IMR-90 (cell line): ENCODE measurements around the gene PTPRC. TPM values are rescaled to one million over a fixed set of nuclear protein-coding genes. Genes with fewer than 3 reads are reported as not detected.

Experiments
- ATAC-seq: fragments of 200-7000 bp; cut with Tn5 transposase; 2 replicates; pipeline ENCODE4 v1.9.1; 2020; ENCODE audit warnings: low read depth, mild to moderate bottlenecking, moderate library complexity
- BruUV-seq: library from RNA; stranded (reverse); fragments of 400-500 nt; replicated peaks from 2 replicates; lab custom pipeline; 2021; lab: Mats Ljungman, UMichigan
- CTCF ChIA-PET: fragments of 300-600 bp; formaldehyde crosslinking; extraction: SDS; loops from one replicate; lab custom pipeline; 2021; ENCODE audit warnings: antibody characterized with exemption; lab: Yijun Ruan, JAX
- POLR2A ChIA-PET: fragments of 300-600 bp; sonication (Branson Sonifier 250); formaldehyde crosslinking; loops from one replicate; lab custom pipeline; 2022; ENCODE audit warnings: antibody characterized with exemption; ENCODE audit not compliant: unreplicated experiment; lab: Charles Lee
- DNase-seq: peaks from one replicate; pipeline ENCODE4 v3.0.0; 2013
- H2AFZ ChIP-seq: replicated peaks from 2 replicates; pipeline ENCODE3; 2013; ENCODE audit warnings: low read length, mild to moderate bottlenecking; ENCODE audit not compliant: poor library complexity
- H2AK5ac ChIP-seq: 2 replicates; pipeline ENCODE4 v1.6.1; 2013; ENCODE audit warnings: low read depth, low read length, inconsistent platforms
- H2AK9ac ChIP-seq: replicated peaks from 2 replicates; pipeline ENCODE3; 2013; ENCODE audit warnings: mild to moderate bottlenecking, low read depth, low read length, moderate library complexity; ENCODE audit not compliant: poor library complexity
- H2BK120ac ChIP-seq: 2 replicates; pipeline ENCODE4 v1.6.1; 2013; ENCODE audit warnings: low read depth, low read length, inconsistent platforms
- H2BK15ac ChIP-seq: 3 replicates; pipeline ENCODE4 v1.6.1; 2013; ENCODE audit warnings: low read depth, low read length, inconsistent platforms
- H2BK20ac ChIP-seq: 2 replicates; pipeline ENCODE4 v1.6.1; 2013; ENCODE audit warnings: low read depth, mild to moderate bottlenecking, inconsistent platforms, low read length, moderate library complexity
- H2BK5ac ChIP-seq: 2 replicates; pipeline ENCODE4 v1.6.1; 2013; ENCODE audit warnings: mild to moderate bottlenecking, low read depth, low read length, inconsistent platforms; ENCODE audit not compliant: poor library complexity, severe bottlenecking
- H3K14ac ChIP-seq: replicated peaks from 2 replicates; pipeline ENCODE4 v1.6.1; 2013; ENCODE audit warnings: low read depth, low read length, inconsistent platforms
- H3K18ac ChIP-seq: 2 replicates; pipeline ENCODE4 v1.6.1; 2013; ENCODE audit warnings: low read depth, low read length, control low read depth
- H3K23ac ChIP-seq: 2 replicates; pipeline ENCODE4 v1.6.1; 2013; ENCODE audit warnings: low read depth, low read length, inconsistent platforms
- H3K27ac ChIP-seq: 2 replicates; pipeline ENCODE4 v1.5.1; 2013; ENCODE audit warnings: mild to moderate bottlenecking, control low read depth, low read length; ENCODE audit not compliant: insufficient read depth
- H3K27me3 ChIP-seq: 2 replicates; pipeline ENCODE4 v1.6.1; 2013; ENCODE audit warnings: low read length; ENCODE audit not compliant: control insufficient read depth, insufficient read depth
- H3K36me3 ChIP-seq: 2 replicates; pipeline ENCODE4 v1.6.1; 2013; ENCODE audit warnings: low read length, mixed read lengths; ENCODE audit not compliant: control insufficient read depth, insufficient read depth
- H3K4ac ChIP-seq: 2 replicates; pipeline ENCODE4 v1.6.1; 2013; ENCODE audit warnings: low read depth, low read length, inconsistent platforms
- H3K4me1 ChIP-seq: 2 replicates; pipeline ENCODE4 v1.6.1; 2013; ENCODE audit warnings: low read length, mixed read lengths; ENCODE audit not compliant: control insufficient read depth, insufficient read depth
- H3K4me2 ChIP-seq: 2 replicates; pipeline ENCODE4 v1.6.1; 2013; ENCODE audit warnings: low read depth, mild to moderate bottlenecking, control low read depth, low read length, moderate library complexity
- H3K4me3 ChIP-seq: 2 replicates; pipeline ENCODE4 v1.5.1; 2013; ENCODE audit warnings: low read depth, mild to moderate bottlenecking, control low read depth, low read length, moderate library complexity; ENCODE audit not compliant: insufficient read depth
- H3K56ac ChIP-seq: 2 replicates; pipeline ENCODE4 v1.6.1; 2013; ENCODE audit warnings: low read length, inconsistent platforms; ENCODE audit not compliant: insufficient read depth; ENCODE audit errors: extremely low read depth
- H3K79me1 ChIP-seq, 2 experiments: 2 replicates each; pipeline ENCODE4 v1.6.1; 2013; ENCODE audit warnings: low read length in 2 of 2, inconsistent platforms in 1 of 2, low read depth in 1 of 2
- H3K9ac ChIP-seq: 2 replicates; pipeline ENCODE4 v1.6.1; 2013; ENCODE audit warnings: low read depth, low read length, control low read depth
- H3K9me1 ChIP-seq: 2 replicates; pipeline ENCODE4 v1.6.1; 2013; ENCODE audit warnings: low read length, inconsistent platforms; ENCODE audit not compliant: insufficient read depth
- H3K9me3 ChIP-seq: 2 replicates; pipeline ENCODE4 v1.6.1; 2013; ENCODE audit warnings: low read length; ENCODE audit not compliant: control insufficient read depth, insufficient read depth
- H4K20me1 ChIP-seq: 2 replicates; pipeline ENCODE4 v1.6.1; 2013; ENCODE audit warnings: low read length, inconsistent platforms; ENCODE audit not compliant: insufficient read depth
- H4K5ac ChIP-seq: 2 replicates; pipeline ENCODE4 v1.6.1; 2013; ENCODE audit warnings: mild to moderate bottlenecking, low read depth, low read length, control low read depth
- H4K8ac ChIP-seq, 2 experiments: 2 replicates each; pipeline ENCODE4 v1.6.1; 2013; ENCODE audit warnings: low read depth in 2 of 2, low read length in 2 of 2, control low read depth in 1 of 2, inconsistent platforms in 1 of 2
- H4K91ac ChIP-seq: 2 replicates; pipeline ENCODE4 v1.6.1; 2013; ENCODE audit warnings: low read depth, low read length, inconsistent platforms; ENCODE audit not compliant: insufficient read depth
- CEBPB ChIP-seq: IDR thresholded peaks from 2 replicates; pipeline ENCODE4 v1.6.1; 2012; ENCODE audit warnings: low read depth, low read length, improper control_type of control experiment
- FOS ChIP-seq: fragments of 150-350 bp; IDR thresholded peaks from 2 replicates; pipeline ENCODE4 v1.6.1; 2016; ENCODE audit warnings: low read depth, low read length
- MAZ ChIP-seq: IDR thresholded peaks from 2 replicates; pipeline ENCODE4 v1.6.1; 2012; ENCODE audit warnings: low read depth, mild to moderate bottlenecking, low read length, improper control_type of control experiment, moderate library complexity, borderline replicate concordance
- MXI1 ChIP-seq: IDR thresholded peaks from 2 replicates; pipeline ENCODE4 v1.6.1; 2012; ENCODE audit warnings: low read depth, mild to moderate bottlenecking, low read length, moderate library complexity, borderline replicate concordance
- WGBS, 2 experiments: methylation state at CpG; one replicate each; pipeline versions ENCODE4 v1.1.5 to v1.1.7; 2013; ENCODE audit warnings: missing lambda C conversion rate in 2 of 2; ENCODE audit not compliant: insufficient read length in 1 of 2; ENCODE audit errors: extremely low coverage in 2 of 2; 5-methylcytosine and 5-hydroxymethylcytosine counted together
- dilution Hi-C: fragments of 300-500 bp; cut with HindIII; formaldehyde crosslinking; loops from one replicate; pipeline ENCODE4 v1.14.3; 2018; ENCODE audit warnings: low sequenced_read_pairs; ENCODE audit not compliant: unreplicated experiment
- in situ Hi-C: fragments of 300-500 bp; cut with MboI; formaldehyde crosslinking; loops from 3 replicates; pipeline ENCODE4 v1.14.3; 2019; ENCODE audit warnings: low sequenced_read_pairs, inconsistent platforms, mixed read lengths
- intact Hi-C: fragments of 100-400 bp; cut with micrococcal nuclease; formaldehyde crosslinking; loops from 2 replicates; pipeline ENCODE4 v1.10.0; 2022
- polyA plus RNA-seq, 3 experiments: library from polyadenylated mRNA; depleted of rRNA; stranded (reverse); fragments of >200 nt; gene quantifications; 2 replicates each; pipeline ENCODE4 v1.2.3, GENCODE V29; 2012; ENCODE audit warnings: low replicate concordance in 1 of 3
- total RNA-seq: library from RNA; depleted of rRNA; stranded (reverse); fragments of >200 nt; gene quantifications from 2 replicates; pipeline ENCODE4 v1.2.3, GENCODE V29; 2012
- TF ChIP-seq, protein P1 (sequence below): fragments of 150-350 bp; IDR thresholded peaks from 2 replicates; pipeline ENCODE4 v1.6.1; 2017; ENCODE audit warnings: mild to moderate bottlenecking, antibody characterized with exemption, low read length, low read depth
- TF ChIP-seq, protein P2 (sequence below): fragments of 150-350 bp; IDR thresholded peaks from 2 replicates; pipeline ENCODE4 v1.6.1; 2016; ENCODE audit warnings: low read depth, mild to moderate bottlenecking, low read length, moderate library complexity, borderline replicate concordance

PTPRC gene
- total and polyA plus RNA-seq, 2 of the 4 experiments (the other 2 are of a cell fraction): not detected

DNA sequence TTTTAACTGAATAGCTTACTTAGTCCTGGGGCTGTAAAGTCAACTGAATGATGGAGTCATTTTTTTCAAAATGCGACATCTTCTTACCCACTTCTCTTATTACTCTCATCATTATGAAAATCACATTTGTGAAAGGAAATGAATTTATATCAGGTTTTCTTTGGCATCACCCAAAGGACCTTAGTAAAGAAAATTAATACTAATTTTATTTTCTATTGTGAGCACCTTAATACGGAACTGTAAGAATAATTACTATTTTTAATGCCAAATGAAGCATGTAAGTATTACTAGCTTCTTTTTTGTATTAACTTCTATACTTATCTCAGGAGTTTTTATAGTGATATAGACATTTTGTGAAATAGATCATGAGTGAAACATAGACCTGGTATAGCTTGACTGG is 30.9 kb downstream of the PTPRC start:
- H3K27ac ChIP-seq: no peak overlapping the region
- intact Hi-C loops: loop anchor here (2.0 kb wide), 1 partner anchor 173 kb away; no protein-coding TSS in a partner anchor
- H3K4me1 ChIP-seq: peaks cover 10% of the 10 kb centered on the region
- H2AK5ac ChIP-seq: no peak overlapping the region
- no peak overlapping the region for H3K14ac ChIP-seq
- H3K4me3 ChIP-seq: no peak overlapping the region
- CTCF ChIA-PET: no interaction called here
- no peak overlapping the region for H2BK5ac ChIP-seq
- no CpG with 5 or more reads among the region's 2 CpGs for WGBS, 2 experiments
- H3K9me1 ChIP-seq: peaks cover 3% of the 10 kb centered on the region; the same call in 1 of the 2 replicates
- no peaks in the 10 kb centered on the region for H3K27me3 ChIP-seq
- H4K91ac ChIP-seq: no peak overlapping the region
- H4K8ac ChIP-seq: peak overlapping the region in 1 of 2 experiments; percentile 27; a peak in 1 of 4 replicates
- DNase-seq: no peak
- no TSS peak for BruUV-seq
- no peak overlapping the region for H3K23ac ChIP-seq
- no peak overlapping the region for H3K4me2 ChIP-seq
- ATAC-seq: no peak
- no peaks in the 10 kb centered on the region for H3K79me1 ChIP-seq
- no peak overlapping the region for H2AK9ac ChIP-seq
- H2BK120ac ChIP-seq: peak overlapping the region; percentile 66; the same call in 1 of the 2 replicates
- dilution Hi-C loops: no loop called here
- POLR2A ChIA-PET: no interaction called here
- H4K5ac ChIP-seq: no peak overlapping the region
- in situ Hi-C loops: loop anchor here (10.0 kb wide), 1 partner anchor 185 kb away; no protein-coding TSS in a partner anchor
- no peak overlapping the region for H3K18ac ChIP-seq
- H3K36me3 ChIP-seq: no peaks in the 10 kb centered on the region
- H2BK15ac ChIP-seq: 0 out of 3 replicates have a peak overlapping the region, but pooled peaks have one; percentile 81
- no peak overlapping the region for H3K9ac ChIP-seq
- no peak overlapping the region for H3K56ac ChIP-seq
- no peak overlapping the region for H2AFZ ChIP-seq
- no peak overlapping the region for H3K4ac ChIP-seq
- H3K9me3 ChIP-seq: no peaks in the 10 kb centered on the region
- TF ChIP-seq CEBPB: no peak
- TF ChIP-seq, protein P1, sequence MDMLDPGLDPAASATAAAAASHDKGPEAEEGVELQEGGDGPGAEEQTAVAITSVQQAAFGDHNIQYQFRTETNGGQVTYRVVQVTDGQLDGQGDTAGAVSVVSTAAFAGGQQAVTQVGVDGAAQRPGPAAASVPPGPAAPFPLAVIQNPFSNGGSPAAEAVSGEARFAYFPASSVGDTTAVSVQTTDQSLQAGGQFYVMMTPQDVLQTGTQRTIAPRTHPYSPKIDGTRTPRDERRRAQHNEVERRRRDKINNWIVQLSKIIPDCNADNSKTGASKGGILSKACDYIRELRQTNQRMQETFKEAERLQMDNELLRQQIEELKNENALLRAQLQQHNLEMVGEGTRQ: no peak
- no peak for TF ChIP-seq FOS
- TF ChIP-seq, protein P2, sequence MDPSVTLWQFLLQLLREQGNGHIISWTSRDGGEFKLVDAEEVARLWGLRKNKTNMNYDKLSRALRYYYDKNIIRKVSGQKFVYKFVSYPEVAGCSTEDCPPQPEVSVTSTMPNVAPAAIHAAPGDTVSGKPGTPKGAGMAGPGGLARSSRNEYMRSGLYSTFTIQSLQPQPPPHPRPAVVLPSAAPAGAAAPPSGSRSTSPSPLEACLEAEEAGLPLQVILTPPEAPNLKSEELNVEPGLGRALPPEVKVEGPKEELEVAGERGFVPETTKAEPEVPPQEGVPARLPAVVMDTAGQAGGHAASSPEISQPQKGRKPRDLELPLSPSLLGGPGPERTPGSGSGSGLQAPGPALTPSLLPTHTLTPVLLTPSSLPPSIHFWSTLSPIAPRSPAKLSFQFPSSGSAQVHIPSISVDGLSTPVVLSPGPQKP: no peak
- TF ChIP-seq MXI1: no peak
- TF ChIP-seq MAZ: no peak
- peak overlapping the region; percentile 98; the same call in 1 of the 2 replicates for H2BK20ac ChIP-seq
- no peaks in the 10 kb centered on the region for H4K20me1 ChIP-seq
